ENCODE measurements around the gene GALNT18. TPM values are rescaled to one million over a fixed set of nuclear protein-coding genes. Genes with fewer than 3 reads are reported as not detected.

The GALNT18 gene
- total RNA-seq, 1 experiment from 2014 or later, result 1.7 TPM

DNA sequence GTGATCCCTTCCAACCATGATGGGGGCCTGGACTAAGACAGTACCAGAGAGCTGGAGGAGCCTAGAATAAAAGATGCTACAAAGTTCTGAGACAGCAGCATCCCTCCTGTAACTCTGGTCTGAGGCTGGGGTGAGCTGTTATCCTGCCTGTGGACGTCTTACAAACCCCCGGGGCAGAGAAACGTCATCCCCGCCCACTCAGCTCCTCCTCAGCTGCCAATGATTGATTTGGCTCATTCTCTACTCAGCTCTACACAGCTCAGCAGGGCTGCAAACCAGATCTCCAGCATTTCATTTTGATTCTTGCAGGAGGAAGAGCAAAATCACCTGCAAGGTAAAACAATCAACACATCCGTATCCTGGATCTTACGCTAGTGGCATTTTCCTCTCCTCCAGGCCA is 324.2 kb downstream of the GALNT18 start:
- no peak overlapping the region for H2BK12ac ChIP-seq (ENCODE audit: insufficient read length, low read depth, low read length)
- no peaks in the 10 kb centered on the region for H3K27me3 ChIP-seq (ENCODE audit: insufficient read depth, low read length)
- no peaks in the 10 kb centered on the region for H3K79me1 ChIP-seq (ENCODE audit: insufficient read depth, low read depth, low read length, poor library complexity, severe bottlenecking)
- H4K8ac ChIP-seq (replicated peaks; ENCODE audit: insufficient read length, low read depth, low read length), result no peak overlapping the region
- no peaks in the 10 kb centered on the region for H3K79me2 ChIP-seq (ENCODE audit: insufficient read depth, low read length)
- Mint-ChIP-seq H3K4me1 (no peaks in the 10 kb centered on the region), H3K9me3 (no peaks in the 10 kb centered on the region), H3K36me3 (ENCODE audit: insufficient read depth in 1 of 3, low read depth in 3 of 3) (no peaks in the 10 kb centered on the region), H3K27me3 (ENCODE audit: low read depth) (no peaks in the 10 kb centered on the region; the same call in 1 of the 2 replicates), H3K27ac (no peak overlapping the region), H3K4me3 (no peak overlapping the region)
- H3K27ac ChIP-seq (ENCODE audit: insufficient read length, low read depth, low read length), result no peak overlapping the region
- H3K18ac ChIP-seq (ENCODE audit: insufficient read length, low read depth, low read length), result no peak overlapping the region
- H2BK5ac ChIP-seq (ENCODE audit: insufficient read length, low read length), result no peak overlapping the region
- H2BK15ac ChIP-seq (ENCODE audit: low read depth, low read length), result no peak overlapping the region
- TF ChIP-seq, protein P1, sequence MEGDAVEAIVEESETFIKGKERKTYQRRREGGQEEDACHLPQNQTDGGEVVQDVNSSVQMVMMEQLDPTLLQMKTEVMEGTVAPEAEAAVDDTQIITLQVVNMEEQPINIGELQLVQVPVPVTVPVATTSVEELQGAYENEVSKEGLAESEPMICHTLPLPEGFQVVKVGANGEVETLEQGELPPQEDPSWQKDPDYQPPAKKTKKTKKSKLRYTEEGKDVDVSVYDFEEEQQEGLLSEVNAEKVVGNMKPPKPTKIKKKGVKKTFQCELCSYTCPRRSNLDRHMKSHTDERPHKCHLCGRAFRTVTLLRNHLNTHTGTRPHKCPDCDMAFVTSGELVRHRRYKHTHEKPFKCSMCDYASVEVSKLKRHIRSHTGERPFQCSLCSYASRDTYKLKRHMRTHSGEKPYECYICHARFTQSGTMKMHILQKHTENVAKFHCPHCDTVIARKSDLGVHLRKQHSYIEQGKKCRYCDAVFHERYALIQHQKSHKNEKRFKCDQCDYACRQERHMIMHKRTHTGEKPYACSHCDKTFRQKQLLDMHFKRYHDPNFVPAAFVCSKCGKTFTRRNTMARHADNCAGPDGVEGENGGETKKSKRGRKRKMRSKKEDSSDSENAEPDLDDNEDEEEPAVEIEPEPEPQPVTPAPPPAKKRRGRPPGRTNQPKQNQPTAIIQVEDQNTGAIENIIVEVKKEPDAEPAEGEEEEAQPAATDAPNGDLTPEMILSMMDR (conservative IDR thresholded peaks at IDR 0.05), result no peak
- H3K4me2 ChIP-seq (ENCODE audit: insufficient read depth, insufficient read length, low read length), result no peak overlapping the region
- no peak overlapping the region for H2AK5ac ChIP-seq (ENCODE audit: insufficient read length, low read length)
- no peak overlapping the region for H3K23ac ChIP-seq (ENCODE audit: insufficient read length, low read depth, low read length)
- H2BK120ac ChIP-seq (ENCODE audit: low read depth, low read length, poor library complexity, severe bottlenecking), result no peak overlapping the region
- no peak overlapping the region for H3K9ac ChIP-seq (ENCODE audit: extremely low read depth, insufficient read length, low read length)
- H3K23me2 ChIP-seq (ENCODE audit: insufficient read length, low read depth, low read length, poor library complexity, severe bottlenecking), result no peaks in the 10 kb centered on the region
- no peak overlapping the region for H4K5ac ChIP-seq (ENCODE audit: insufficient read length, low read depth, low read length)
- no peak overlapping the region for H2BK20ac ChIP-seq (ENCODE audit: low read depth, low read length, poor library complexity, severe bottlenecking)
- H3K4me1 ChIP-seq (ENCODE audit: insufficient read depth, low read length), result no peaks in the 10 kb centered on the region
- no peak overlapping the region for H3T11ph ChIP-seq (ENCODE audit: low read length)
- no peak overlapping the region for H4K91ac ChIP-seq (ENCODE audit: insufficient read length, low read depth, low read length)
- H3K56ac ChIP-seq (ENCODE audit: insufficient read length, low read depth, low read length), result no peak overlapping the region
- no CpG with 5 or more reads among the region's 6 CpGs for WGBS (ENCODE audit: extremely low coverage, insufficient read length, low lambda C conversion rate)
- DNase-seq, result no peak
- no peaks in the 10 kb centered on the region for H4K20me1 ChIP-seq (ENCODE audit: control insufficient read depth, insufficient read depth, insufficient read length)
- no peak overlapping the region for H3K4ac ChIP-seq (ENCODE audit: low read depth, low read length)
- no peaks in the 10 kb centered on the region for H3K9me3 ChIP-seq (ENCODE audit: control insufficient read depth, low read depth, low read length)
- no peak overlapping the region for H3K14ac ChIP-seq (ENCODE audit: insufficient read depth, low read length)
- no peak overlapping the region for H2AFZ ChIP-seq (ENCODE audit: low read length)
